ENCODE data around the gene SLC44A4.
A peak's percentile ranks its signal among the peaks of the same experiment; 100 is the strongest.
"Not testable (repeated sequence)": the region's sequence is repeated elsewhere in the genome, so short reads cannot be mapped to it uniquely, and the experiment has no call there.

The SLC44A4 gene

GRCh38 chr6:31831350-31832215 is 47.2 kb downstream of the SLC44A4 start:
- peak overlapping the region; percentile 78 for H3K9ac ChIP-seq (ENCODE audit: low read depth, low read length)
- H3K36me3 ChIP-seq (ENCODE audit: insufficient read depth, low read length) = peaks cover 6% of the 10 kb centered on the region
- no peaks in the 10 kb centered on the region for H3K27me3 ChIP-seq (ENCODE audit: control insufficient read depth, insufficient read depth, low read length)
- H3K4me2 ChIP-seq (ENCODE audit: low read length) = peak overlapping the region; percentile 79
- H3K4me3 ChIP-seq (ENCODE audit: low read length) = peak overlapping the region; percentile 71
- peaks cover 25% of the 10 kb centered on the region for H3K4me1 ChIP-seq (ENCODE audit: control insufficient read depth, insufficient read depth, low read length)
- no peaks in the 10 kb centered on the region for H3K9me3 ChIP-seq (replicated peaks; ENCODE audit: low read length)

GRCh38 chr6:31830886-31831335 is 47.9 kb downstream of the SLC44A4 start:
- no peaks in the 10 kb centered on the region for H3K9me3 ChIP-seq (replicated peaks; ENCODE audit: low read length)
- peak overlapping the region; percentile 79 for H3K4me2 ChIP-seq (ENCODE audit: low read length)
- peak overlapping the region; percentile 71 for H3K4me3 ChIP-seq (ENCODE audit: low read length)
- H3K27me3 ChIP-seq (ENCODE audit: control insufficient read depth, insufficient read depth, low read length) = no peaks in the 10 kb centered on the region
- peaks cover under 1% of the 10 kb centered on the region for H3K36me3 ChIP-seq (ENCODE audit: insufficient read depth, low read length)
- peak overlapping the region; percentile 78 for H3K9ac ChIP-seq (ENCODE audit: low read depth, low read length)
- H3K4me1 ChIP-seq (ENCODE audit: control insufficient read depth, insufficient read depth, low read length) = peaks cover 23% of the 10 kb centered on the region

DNA sequence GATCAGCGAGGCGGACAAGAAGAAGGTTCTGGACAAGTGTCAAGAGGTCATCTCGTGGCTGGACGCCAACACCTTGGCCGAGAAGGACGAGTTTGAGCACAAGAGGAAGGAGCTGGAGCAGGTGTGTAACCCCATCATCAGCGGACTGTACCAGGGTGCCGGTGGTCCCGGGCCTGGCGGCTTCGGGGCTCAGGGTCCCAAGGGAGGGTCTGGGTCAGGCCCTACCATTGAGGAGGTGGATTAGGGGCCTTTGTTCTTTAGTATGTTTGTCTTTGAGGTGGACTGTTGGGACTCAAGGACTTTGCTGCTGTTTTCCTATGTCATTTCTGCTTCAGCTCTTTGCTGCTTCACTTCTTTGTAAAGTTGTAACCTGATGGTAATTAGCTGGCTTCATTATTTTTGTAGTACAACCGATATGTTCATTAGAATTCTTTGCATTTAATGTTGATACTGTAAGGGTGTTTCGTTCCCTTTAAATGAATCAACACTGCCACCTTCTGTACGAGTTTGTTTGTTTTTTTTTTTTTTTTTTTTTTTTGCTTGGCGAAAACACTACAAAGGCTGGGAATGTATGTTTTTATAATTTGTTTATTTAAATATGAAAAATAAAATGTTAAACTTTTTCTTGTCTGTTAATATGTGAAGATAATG is 49.0 kb downstream of the SLC44A4 start:
- no peaks in the 10 kb centered on the region for H3K27me3 ChIP-seq (ENCODE audit: control insufficient read depth, insufficient read depth, low read length)
- H3K4me1 ChIP-seq (ENCODE audit: control insufficient read depth, insufficient read depth, low read length) = peaks cover 23% of the 10 kb centered on the region
- H3K4me3 ChIP-seq (ENCODE audit: low read length) = peak overlapping the region; percentile 71
- no peaks in the 10 kb centered on the region for H3K9me3 ChIP-seq (replicated peaks; ENCODE audit: low read length)
- H3K4me2 ChIP-seq (ENCODE audit: low read length) = peak overlapping the region; percentile 79
- H3K9ac ChIP-seq (ENCODE audit: low read depth, low read length) = peak overlapping the region; percentile 78
- no peaks in the 10 kb centered on the region for H3K36me3 ChIP-seq (ENCODE audit: insufficient read depth, low read length)

DNA sequence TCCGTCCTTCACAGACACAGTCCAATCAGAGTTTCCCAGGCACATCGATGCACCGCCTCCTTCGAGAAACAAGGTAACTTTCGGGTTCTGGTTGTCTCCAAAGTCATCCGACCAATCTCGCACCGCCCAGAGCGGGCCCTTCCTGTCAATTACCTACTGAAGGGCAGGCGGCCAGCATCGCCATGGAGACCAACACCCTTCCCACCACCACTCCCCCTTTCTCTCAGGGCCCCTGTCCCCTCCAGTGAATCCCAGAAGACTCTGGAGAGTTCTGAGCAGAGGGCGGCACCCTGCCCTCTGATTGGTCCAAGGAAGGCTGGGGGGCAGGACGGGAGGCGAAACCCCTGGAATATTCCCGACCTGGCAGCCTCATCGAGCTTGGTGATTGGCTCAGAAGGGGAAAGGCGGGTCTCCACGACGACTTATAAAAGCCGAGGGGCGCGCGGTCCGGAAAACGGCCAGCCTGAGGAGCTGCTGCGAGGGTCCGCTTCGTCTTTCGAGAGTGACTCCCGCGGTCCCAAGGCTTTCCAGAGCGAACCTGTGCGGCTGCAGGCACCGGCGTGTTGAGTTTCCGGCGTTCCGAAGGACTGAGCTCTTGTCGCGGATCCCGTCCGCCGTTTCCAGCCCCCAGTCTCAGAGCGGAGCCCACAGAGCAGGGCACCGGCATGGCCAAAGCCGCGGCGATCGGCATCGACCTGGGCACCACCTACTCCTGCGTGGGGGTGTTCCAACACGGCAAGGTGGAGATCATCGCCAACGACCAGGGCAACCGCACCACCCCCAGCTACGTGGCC is 51.3 kb downstream of the SLC44A4 start, which contains the start of gene HSPA1B:
HSPA1B (plus strand) TSS at position 453 of the 794 bp plus-strand sequence; CDS start at position 666, 213 bp downstream.
- H3K9me3 ChIP-seq (replicated peaks; ENCODE audit: low read length) = no peaks in the 10 kb centered on the region
- peak within 1 kb of the TSS; percentile 90 for H3K4me2 ChIP-seq (ENCODE audit: low read length)
- no peaks in the 10 kb centered on the region for H3K27me3 ChIP-seq (ENCODE audit: control insufficient read depth, insufficient read depth, low read length)
- peak within 1 kb of the TSS; percentile 89 for H3K9ac ChIP-seq (ENCODE audit: low read depth, low read length)
- H3K36me3 ChIP-seq (ENCODE audit: insufficient read depth, low read length) = no peaks in the 10 kb centered on the region
- H3K4me3 ChIP-seq (ENCODE audit: low read length) = peak within 1 kb of the TSS; percentile 81
- H3K4me1 ChIP-seq (ENCODE audit: control insufficient read depth, insufficient read depth, low read length) = peaks cover 25% of the 10 kb centered on the region

- peak overlapping the region; percentile 89 for H3K9ac ChIP-seq (ENCODE audit: low read depth, low read length)
Observed at GRCh38 chr6:31826793-31827285, 52.0 kb downstream of the SLC44A4 start.

GRCh38 chr6:31825553-31825952 is 53.2 kb downstream of the SLC44A4 start:
- Histone ChIP-seq H3K36me3 (ENCODE audit: insufficient read depth, low read length) (no peaks in the 10 kb centered on the region), H3K9ac (ENCODE audit: low read depth, low read length) (no peak overlapping the region), H3K4me3 (ENCODE audit: low read length) (no peak overlapping the region), H3K27me3 (ENCODE audit: control insufficient read depth, insufficient read depth, low read length) (no peaks in the 10 kb centered on the region), H3K9me3 (replicated peaks; ENCODE audit: low read length) (no peaks in the 10 kb centered on the region), H3K4me2 (ENCODE audit: low read length) (no peak overlapping the region), H3K4me1 (ENCODE audit: control insufficient read depth, insufficient read depth, low read length) (peaks cover 22% of the 10 kb centered on the region)

More at GRCh38 chr6:31826793-31827285, 52.0 kb downstream of the SLC44A4 start:
- Histone ChIP-seq H3K4me1 (ENCODE audit: control insufficient read depth, insufficient read depth, low read length) (peaks cover 25% of the 10 kb centered on the region), H3K9me3 (replicated peaks; ENCODE audit: low read length) (no peaks in the 10 kb centered on the region), H3K4me2 (ENCODE audit: low read length) (peak overlapping the region; percentile 90), H3K27me3 (ENCODE audit: control insufficient read depth, insufficient read depth, low read length) (no peaks in the 10 kb centered on the region), H3K4me3 (ENCODE audit: low read length) (peak overlapping the region; percentile 81), H3K36me3 (ENCODE audit: insufficient read depth, low read length) (no peaks in the 10 kb centered on the region)

GRCh38 chr6:31823592-31824196 is 55.1 kb downstream of the SLC44A4 start:
- H3K4me2 ChIP-seq (ENCODE audit: low read length); H3K9ac ChIP-seq (ENCODE audit: low read depth, low read length); H3K4me3 ChIP-seq (ENCODE audit: low read length); H3K9me3 ChIP-seq (replicated peaks; ENCODE audit: low read length); H3K36me3 ChIP-seq (ENCODE audit: insufficient read depth, low read length); H3K27me3 ChIP-seq (ENCODE audit: control insufficient read depth, insufficient read depth, low read length): not testable (repeated sequence)
- H3K4me1 ChIP-seq (ENCODE audit: control insufficient read depth, insufficient read depth, low read length) = peaks cover 26% of the 10 kb centered on the region

- Histone ChIP-seq H3K27me3 (ENCODE audit: control insufficient read depth, insufficient read depth, low read length) (no peaks in the 10 kb centered on the region), H3K4me1 (ENCODE audit: control insufficient read depth, insufficient read depth, low read length) (peaks cover 39% of the 10 kb centered on the region), H3K9me3 (replicated peaks; ENCODE audit: low read length) (no peaks in the 10 kb centered on the region), H3K36me3 (ENCODE audit: insufficient read depth, low read length) (no peaks in the 10 kb centered on the region), H3K9ac (ENCODE audit: low read depth, low read length) (peak overlapping the region; percentile 92), H3K4me3 (ENCODE audit: low read length) (peak overlapping the region; percentile 79), H3K4me2 (ENCODE audit: low read length) (peak overlapping the region; percentile 94)
Observed at GRCh38 chr6:31822036-31822821, 56.6 kb downstream of the SLC44A4 start.

GRCh38 chr6:31821301-31822035 is 57.3 kb downstream of the SLC44A4 start:
- H3K4me2 ChIP-seq (ENCODE audit: low read length) = peak overlapping the region; percentile 94
- peak overlapping the region; percentile 79 for H3K4me3 ChIP-seq (ENCODE audit: low read length)
- no peaks in the 10 kb centered on the region for H3K9me3 ChIP-seq (replicated peaks; ENCODE audit: low read length)
- H3K9ac ChIP-seq (ENCODE audit: low read depth, low read length) = peak overlapping the region; percentile 92
- no peaks in the 10 kb centered on the region for H3K27me3 ChIP-seq (ENCODE audit: control insufficient read depth, insufficient read depth, low read length)
- H3K4me1 ChIP-seq (ENCODE audit: control insufficient read depth, insufficient read depth, low read length) = peaks cover 34% of the 10 kb centered on the region
- H3K36me3 ChIP-seq (ENCODE audit: insufficient read depth, low read length) = no peaks in the 10 kb centered on the region

GRCh38 chr6:31820399-31820798 is 58.4 kb downstream of the SLC44A4 start:
- H3K9ac ChIP-seq (ENCODE audit: low read depth, low read length); H3K4me3 ChIP-seq (ENCODE audit: low read length); H3K4me2 ChIP-seq (ENCODE audit: low read length); H3K9me3 ChIP-seq (replicated peaks; ENCODE audit: low read length); H3K27me3 ChIP-seq (ENCODE audit: control insufficient read depth, insufficient read depth, low read length); H3K36me3 ChIP-seq (ENCODE audit: insufficient read depth, low read length): not testable (repeated sequence)
- peaks cover 32% of the 10 kb centered on the region for H3K4me1 ChIP-seq (ENCODE audit: control insufficient read depth, insufficient read depth, low read length)
